Effector memory CD4-positive, alpha-beta T cell (primary cell): ENCODE measurements around the gene KAT7.

Experiments
- DNase-seq, 3 donors: peaks; one replicate each; pipeline ENCODE4 v3.0.0-alpha.2; 2020
- H3K27ac ChIP-seq: 2 replicates; pipeline ENCODE4 v1.7.0; 2013; ENCODE audit warnings: mild to moderate bottlenecking, low read length, moderate library complexity; ENCODE audit not compliant: insufficient read depth, poor library complexity, severe bottlenecking
- H3K27me3 ChIP-seq: replicated peaks from 2 replicates; pipeline ENCODE4 v1.7.0; 2013; ENCODE audit warnings: mild to moderate bottlenecking, low read length; ENCODE audit not compliant: insufficient read depth, control insufficient read depth, poor library complexity, severe bottlenecking
- H3K36me3 ChIP-seq: 2 replicates; pipeline ENCODE4 v1.7.0; 2013; ENCODE audit warnings: mild to moderate bottlenecking, low read length, moderate library complexity; ENCODE audit not compliant: control insufficient read depth, insufficient read depth
- H3K4me1 ChIP-seq: 2 replicates; pipeline ENCODE4 v1.7.0; 2013; ENCODE audit warnings: low read length, mild to moderate bottlenecking; ENCODE audit not compliant: control insufficient read depth, insufficient read depth, poor library complexity, severe bottlenecking
- H3K4me3 ChIP-seq: 2 replicates; pipeline ENCODE4 v1.7.0; 2013; ENCODE audit warnings: low read length, low read depth, mild to moderate bottlenecking; ENCODE audit not compliant: insufficient read depth, poor library complexity, severe bottlenecking
- H3K9me3 ChIP-seq: 2 replicates; pipeline ENCODE4 v1.7.0; 2013; ENCODE audit warnings: mild to moderate bottlenecking, low read length, moderate library complexity; ENCODE audit not compliant: control insufficient read depth
- total RNA-seq, 3 donors: gene quantifications; one replicate each; lab custom pipeline; 2026; lab: John Stamatoyannopoulos, UW

KAT7 gene
- 216 to 272 (median 234) reads per million in 3 donors for total RNA-seq

DNA sequence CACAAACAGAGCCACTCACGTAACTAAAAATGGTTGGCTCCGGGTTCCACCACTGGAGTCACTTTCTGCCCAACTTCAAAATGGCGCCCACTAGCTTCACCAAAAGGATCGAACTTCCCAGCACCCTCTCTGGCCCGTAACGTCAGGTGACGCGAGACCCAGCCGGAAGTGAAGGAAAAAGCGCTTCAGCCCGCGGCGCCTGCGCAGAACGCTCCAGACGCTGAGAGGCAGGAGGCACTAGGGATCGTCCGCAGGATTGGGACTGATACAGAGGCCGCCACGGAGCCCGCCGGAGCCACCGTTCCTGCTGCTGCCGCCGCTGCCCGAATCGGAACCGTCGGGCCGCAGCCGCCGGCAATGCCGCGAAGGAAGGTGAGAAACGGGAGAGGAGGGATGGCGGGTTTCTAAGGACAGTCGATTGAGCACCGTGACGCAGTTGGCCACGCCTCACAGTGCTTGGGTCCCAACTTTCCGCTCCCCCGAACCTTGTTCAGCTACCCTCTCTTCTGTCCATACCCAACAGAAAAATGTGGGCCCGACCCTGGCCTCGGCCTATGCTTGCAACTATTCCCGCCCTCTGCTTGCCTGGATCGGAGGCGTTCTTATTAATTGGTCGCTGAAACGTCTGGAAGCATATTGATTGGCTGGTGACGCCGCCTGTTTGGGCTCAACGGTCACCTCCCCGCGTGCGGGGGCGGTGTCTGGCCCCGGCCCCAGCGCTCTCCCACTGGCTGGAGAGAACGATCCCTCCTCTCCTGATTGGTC is at the start of gene KAT7:
Gene KAT7 (plus strand): TSS at position 204 of the 765 bp plus-strand sequence. CDS start 154 bp downstream, at position 358.
- Histone ChIP-seq H3K36me3 (peaks cover 25% of the 10 kb centered on the region), H3K27me3 (no peaks in the 10 kb centered on the region), H3K27ac (peak within 1 kb of the TSS; percentile 98), H3K9me3 (no peaks in the 10 kb centered on the region), H3K4me1 (peaks cover 21% of the 10 kb centered on the region), H3K4me3 (peak within 1 kb of the TSS; percentile 99)
- peak; percentile 97 to 99 (median 99) for DNase-seq

DNA sequence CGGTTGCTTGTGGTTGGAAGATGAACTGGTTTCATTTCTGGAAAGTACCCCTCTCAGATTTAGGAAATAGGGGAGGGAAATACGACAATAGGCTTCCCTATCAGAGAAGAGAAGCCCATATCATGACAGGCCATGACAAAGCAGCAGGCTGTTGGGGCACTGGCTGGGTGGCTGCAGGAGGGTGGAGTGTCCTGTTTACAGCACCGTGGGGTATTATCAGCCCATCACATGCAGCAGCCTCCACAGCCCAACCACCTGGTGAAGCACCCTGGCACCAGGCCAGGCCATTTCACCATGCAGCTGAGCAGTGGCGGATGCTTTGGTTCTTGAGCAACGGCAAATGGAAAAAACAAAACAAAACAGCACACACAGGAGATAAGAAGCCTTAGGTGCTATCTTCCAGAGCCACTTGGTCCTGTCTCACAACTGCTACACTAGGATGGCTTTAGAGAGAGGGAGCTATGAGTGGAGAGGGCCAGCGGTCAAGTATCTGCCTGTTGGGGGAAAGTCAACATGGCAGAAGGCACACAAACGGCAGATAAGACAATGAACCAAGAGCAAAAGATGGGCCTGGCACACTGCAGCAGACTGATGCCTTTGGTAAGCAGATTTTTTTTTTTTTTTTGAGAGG is 48.7 kb upstream of the KAT7 start:
- Histone ChIP-seq H3K4me3 (peak overlapping the region; percentile 35), H3K9me3 (no peaks in the 10 kb centered on the region), H3K27ac (peak overlapping the region; percentile 96), H3K36me3 (no peaks in the 10 kb centered on the region), H3K4me1 (peaks cover 76% of the 10 kb centered on the region), H3K27me3 (no peaks in the 10 kb centered on the region)
- DNase-seq, result peak; percentile 91 to 97 (median 94)

DNA sequence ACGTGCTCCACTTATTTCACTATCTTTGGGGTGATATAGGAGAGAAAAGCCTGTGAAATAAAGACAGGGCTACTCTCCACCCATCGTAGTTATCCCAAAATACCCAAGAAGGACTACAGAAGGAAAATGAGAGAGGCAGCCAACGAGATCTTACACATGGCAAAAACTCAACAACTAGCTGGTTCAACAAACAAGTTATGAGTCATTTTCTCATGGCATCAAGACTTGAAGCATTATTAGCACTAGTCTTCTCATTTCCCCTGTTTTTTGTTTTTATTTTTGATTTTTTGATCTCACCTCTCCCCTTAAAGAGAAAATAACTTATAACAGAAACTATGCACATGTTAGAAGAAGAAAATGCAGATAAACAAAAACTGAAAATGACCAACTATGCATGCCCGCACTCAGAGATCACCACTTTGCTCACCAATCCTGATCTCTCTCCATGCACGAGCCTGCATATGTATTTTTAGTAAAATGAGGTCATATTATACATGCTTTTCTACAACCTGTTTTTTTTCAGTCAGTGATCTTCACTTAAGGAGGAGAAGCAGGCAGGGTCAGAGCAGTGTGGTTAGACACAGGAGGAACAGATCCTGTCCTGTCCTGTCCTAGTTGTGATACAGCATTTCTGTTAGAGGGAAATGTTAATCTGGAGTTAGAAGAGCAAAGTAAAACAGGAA is 47.3 kb upstream of the KAT7 start:
- Histone ChIP-seq H3K27me3 (no peaks in the 10 kb centered on the region), H3K9me3 (no peaks in the 10 kb centered on the region), H3K4me3 (peak overlapping the region; percentile 28), H3K27ac (peak overlapping the region; percentile 96), H3K4me1 (peaks cover 88% of the 10 kb centered on the region), H3K36me3 (no peaks in the 10 kb centered on the region)
- no peak for DNase-seq

DNA sequence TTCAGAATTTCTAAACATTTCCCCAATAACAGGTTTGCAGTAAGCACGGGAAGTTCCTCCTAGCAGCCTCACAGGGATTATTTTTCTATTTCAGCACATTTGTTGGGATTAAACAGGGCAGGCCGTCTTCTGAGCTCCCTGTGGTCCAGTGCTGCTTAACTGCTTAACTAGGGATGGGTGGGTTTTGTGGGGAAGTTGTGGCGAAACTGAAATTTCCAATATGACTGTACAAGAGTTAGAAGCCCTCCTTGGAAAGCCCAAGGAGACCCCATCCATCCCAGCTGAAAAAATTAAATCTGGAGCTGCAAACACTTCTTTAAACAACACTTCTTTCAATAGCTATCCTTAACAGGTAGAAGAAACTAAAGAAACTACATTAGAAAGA is 46.8 kb upstream of the KAT7 start:
- peaks cover 89% of the 10 kb centered on the region for H3K4me1 ChIP-seq
- DNase-seq, result no peak
- no peaks in the 10 kb centered on the region for H3K27me3 ChIP-seq
- H3K9me3 ChIP-seq, result no peaks in the 10 kb centered on the region
- H3K27ac ChIP-seq, result peak overlapping the region; percentile 96
- H3K36me3 ChIP-seq, result no peaks in the 10 kb centered on the region
- peak overlapping the region; percentile 28 for H3K4me3 ChIP-seq

DNA sequence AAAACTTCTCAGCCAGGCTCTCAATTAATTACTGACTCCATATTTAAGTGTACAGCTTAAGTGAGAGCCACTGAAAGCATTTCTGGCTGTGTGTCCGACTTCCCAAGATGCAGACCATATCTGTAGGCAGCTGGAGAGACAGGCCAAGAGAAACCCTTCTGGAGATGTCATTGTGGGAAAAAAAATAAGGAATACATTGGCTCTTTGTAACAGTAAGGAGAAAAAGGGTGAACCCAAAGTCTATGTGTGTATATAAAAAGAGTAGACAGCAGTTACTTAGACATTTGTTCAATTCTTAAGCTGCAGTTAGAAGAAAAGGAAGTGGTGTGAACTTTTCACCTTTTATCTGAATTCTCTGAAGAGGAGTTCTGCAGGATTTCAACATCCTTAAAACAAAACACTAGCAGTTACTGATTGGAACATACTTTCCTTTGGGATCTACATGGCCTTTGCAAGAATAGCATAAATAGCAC is 46.3 kb upstream of the KAT7 start:
- no peaks in the 10 kb centered on the region for H3K9me3 ChIP-seq
- no peak for DNase-seq
- peaks cover 89% of the 10 kb centered on the region for H3K4me1 ChIP-seq
- peak overlapping the region; percentile 28 for H3K4me3 ChIP-seq
- H3K27me3 ChIP-seq, result no peaks in the 10 kb centered on the region
- no peaks in the 10 kb centered on the region for H3K36me3 ChIP-seq
- peak overlapping the region; percentile 96 for H3K27ac ChIP-seq

DNA sequence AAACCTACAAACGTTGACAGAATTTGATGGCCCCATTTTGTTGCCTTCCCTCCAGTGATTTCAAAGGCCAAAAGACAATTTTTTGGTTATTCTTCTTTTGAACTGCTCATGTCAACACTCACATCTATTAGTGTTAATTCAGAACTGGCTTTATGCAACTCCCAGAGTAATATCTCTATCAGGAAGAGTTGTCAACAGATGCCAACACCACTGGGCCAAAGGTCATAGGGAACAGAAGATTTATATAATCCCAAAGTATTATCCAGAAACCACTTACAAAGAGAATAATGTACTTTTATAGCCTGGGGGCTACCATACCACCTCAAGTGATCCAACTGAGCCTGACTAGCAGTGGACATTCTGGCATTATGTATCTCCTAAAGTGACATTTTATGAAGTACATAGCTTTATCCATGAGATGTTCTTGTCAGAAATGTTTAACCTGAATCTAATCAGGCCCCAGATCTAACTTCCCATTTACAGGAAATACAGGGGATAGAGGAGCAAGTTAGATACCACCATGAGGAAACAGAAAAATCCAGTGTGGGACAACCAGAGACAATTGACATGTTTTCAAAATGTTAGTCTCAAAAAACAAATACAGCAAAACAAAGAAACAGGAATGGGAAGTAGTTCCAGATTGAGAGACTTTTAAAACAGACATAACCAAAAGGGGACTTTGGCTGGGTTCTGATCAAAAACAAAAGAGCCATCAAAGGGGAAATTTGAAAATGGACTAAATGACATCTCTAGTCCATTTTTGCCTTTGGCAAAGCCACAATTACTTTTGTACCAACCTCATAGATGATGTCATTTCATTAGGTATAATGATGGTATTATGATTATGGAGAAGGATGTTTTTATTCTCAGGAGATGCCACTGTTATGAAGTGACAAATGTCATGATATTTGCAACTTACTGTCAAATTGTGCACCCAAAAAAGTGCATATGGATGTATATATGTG is 43.0 kb upstream of the KAT7 start:
- H3K27me3 ChIP-seq, result no peaks in the 10 kb centered on the region
- DNase-seq, result no peak

DNA sequence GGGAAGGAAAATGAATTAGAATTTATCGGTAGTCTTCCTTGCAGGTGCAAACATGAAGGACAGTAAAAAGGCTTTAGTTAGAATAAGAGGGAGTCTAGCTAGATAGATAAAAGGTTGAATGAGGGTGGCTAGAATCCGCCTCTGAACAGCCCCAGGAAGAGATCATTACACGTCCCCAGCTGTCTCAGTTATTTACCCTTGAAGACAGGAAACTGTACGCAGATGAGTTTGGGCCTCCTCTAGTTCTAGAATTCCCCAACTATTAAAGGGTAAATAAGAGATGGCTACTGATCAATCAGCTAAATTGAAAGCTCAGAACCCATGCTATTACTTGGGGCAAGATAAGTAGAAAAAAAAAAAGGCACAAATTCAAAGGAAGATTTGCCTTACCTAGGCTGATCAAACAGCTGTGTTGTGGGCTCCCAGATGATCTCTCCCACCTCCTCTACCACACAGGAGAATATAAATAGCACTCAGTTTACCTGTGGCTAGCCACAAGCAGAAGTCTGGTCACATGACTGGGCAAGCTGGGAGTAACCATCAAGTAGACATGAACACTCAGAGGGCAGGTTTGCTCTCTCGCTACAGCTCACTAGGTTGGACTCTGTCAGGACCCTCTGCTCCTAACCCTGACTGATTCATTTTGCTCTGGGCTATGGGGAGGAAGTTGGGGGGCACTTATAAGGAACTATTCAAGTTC is 41.5 kb upstream of the KAT7 start:
- H3K36me3 ChIP-seq, result no peaks in the 10 kb centered on the region
- H3K27ac ChIP-seq, result peak overlapping the region; percentile 86
- H3K27me3 ChIP-seq, result no peaks in the 10 kb centered on the region
- no peak for DNase-seq
- H3K9me3 ChIP-seq, result no peaks in the 10 kb centered on the region
- H3K4me1 ChIP-seq, result peaks cover 77% of the 10 kb centered on the region
- H3K4me3 ChIP-seq, result peak overlapping the region; percentile 26

More for the DNA sequence above, 43.0 kb upstream of the KAT7 start:
- Histone ChIP-seq H3K4me3 (no peak overlapping the region), H3K4me1 (peaks cover 91% of the 10 kb centered on the region), H3K36me3 (no peaks in the 10 kb centered on the region), H3K27ac (peak overlapping the region; percentile 86), H3K9me3 (no peaks in the 10 kb centered on the region)

DNA sequence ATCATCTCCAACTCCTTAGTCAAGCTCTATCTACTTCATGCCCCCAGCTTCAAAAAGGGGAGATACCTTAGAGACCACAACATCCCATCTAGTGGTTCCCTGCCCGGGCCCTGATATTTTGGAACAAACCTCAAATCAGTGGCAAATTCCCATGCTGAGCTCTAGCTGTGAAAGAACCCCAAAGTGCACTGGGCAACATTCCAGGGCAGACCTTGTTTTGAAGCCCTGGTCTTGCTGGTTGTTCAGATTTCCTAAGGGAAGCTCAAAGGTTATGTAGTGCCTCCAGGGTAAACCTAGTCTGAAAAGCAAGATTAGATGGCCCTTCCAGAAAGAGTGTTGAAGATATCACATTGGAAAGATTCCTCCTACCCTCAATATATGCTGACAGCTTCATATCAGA is 40.8 kb upstream of the KAT7 start:
- peak overlapping the region; percentile 86 for H3K27ac ChIP-seq
- DNase-seq, result no peak
- H3K4me1 ChIP-seq, result peaks cover 75% of the 10 kb centered on the region
- peak overlapping the region; percentile 3 for H3K4me3 ChIP-seq
- no peaks in the 10 kb centered on the region for H3K36me3 ChIP-seq
- no peaks in the 10 kb centered on the region for H3K27me3 ChIP-seq
- no peaks in the 10 kb centered on the region for H3K9me3 ChIP-seq

DNA sequence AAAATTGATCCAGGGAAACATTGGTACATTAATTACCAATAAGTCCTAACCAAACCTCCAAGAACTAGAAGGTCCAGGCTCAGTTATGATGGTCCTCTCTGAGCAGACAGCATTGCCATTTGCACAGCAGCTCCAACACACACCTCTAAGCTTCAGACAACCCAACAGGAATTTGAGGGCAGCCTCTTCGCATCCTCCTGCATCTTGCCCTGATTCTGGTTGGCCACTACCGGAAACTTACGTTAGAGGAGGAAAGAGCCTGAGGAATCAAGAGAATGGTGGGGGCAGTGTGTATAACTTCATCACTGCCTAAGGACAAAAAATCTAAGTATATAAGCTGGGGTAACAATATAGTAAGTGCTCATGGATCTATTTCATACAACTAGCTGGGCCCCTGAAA is 40.3 kb upstream of the KAT7 start:
- DNase-seq, result peak; percentile 38 to 50 (median 41)
- no peaks in the 10 kb centered on the region for H3K9me3 ChIP-seq
- H3K4me3 ChIP-seq, result peak overlapping the region; percentile 3
- H3K27ac ChIP-seq, result peak overlapping the region; percentile 86
- H3K36me3 ChIP-seq, result no peaks in the 10 kb centered on the region
- H3K4me1 ChIP-seq, result peaks cover 70% of the 10 kb centered on the region
- no peaks in the 10 kb centered on the region for H3K27me3 ChIP-seq
